ENCODE results near the gene SRD5A1.

GRCh38 chr5:6718161-6718681, 85.0 kb downstream of the SRD5A1 start:
- TF ChIP-seq CTCF (IDR thresholded peaks at IDR 0.05) (no peak), REST (IDR thresholded peaks at IDR 0.05; ENCODE audit: insufficient read depth in 1 of 2, low read depth in 2 of 2, low read length in 1 of 2) (no peak), SIN3A (IDR thresholded peaks at IDR 0.05; ENCODE audit: borderline replicate concordance, insufficient read depth, low read depth, low read length) (no peak), POLR2AphosphoS5 (IDR thresholded peaks at IDR 0.05; ENCODE audit: low read depth, low read length) (no peak), TCF7L2 (IDR thresholded peaks at IDR 0.05; ENCODE audit: low read depth, low read length) (no peak)

Measured in Panc1 (cell line).